D721Med (cell line): ENCODE data around the gene PTPN14.
A peak's percentile ranks its signal among the peaks of the same experiment; 100 is the strongest.

Source experiments
- DNase-seq: peaks from one replicate; pipeline ENCODE4 v3.0.0; 2011; ENCODE audit warnings: low spot score; ENCODE audit not compliant: insufficient read length
- FAIRE-seq: peaks from 2 replicates; lab custom pipeline; 2011; peaks lifted over from hg19 to GRCh38; lab: Jason Lieb, UNC
- TF ChIP-seq, protein P1 (sequence below): IDR thresholded peaks from 2 replicates; pipeline ENCODE4 v1.5.1; 2012; ENCODE audit warnings: mild to moderate bottlenecking, control low read depth; ENCODE audit not compliant: insufficient read depth; ENCODE audit errors: missing control alignments

The PTPN14 gene

GRCh38 chr1:214506972-214507431 is 44.4 kb downstream of the PTPN14 start:
- DNase-seq (no peak), FAIRE-seq (no peak)
- TF ChIP-seq, protein P1, sequence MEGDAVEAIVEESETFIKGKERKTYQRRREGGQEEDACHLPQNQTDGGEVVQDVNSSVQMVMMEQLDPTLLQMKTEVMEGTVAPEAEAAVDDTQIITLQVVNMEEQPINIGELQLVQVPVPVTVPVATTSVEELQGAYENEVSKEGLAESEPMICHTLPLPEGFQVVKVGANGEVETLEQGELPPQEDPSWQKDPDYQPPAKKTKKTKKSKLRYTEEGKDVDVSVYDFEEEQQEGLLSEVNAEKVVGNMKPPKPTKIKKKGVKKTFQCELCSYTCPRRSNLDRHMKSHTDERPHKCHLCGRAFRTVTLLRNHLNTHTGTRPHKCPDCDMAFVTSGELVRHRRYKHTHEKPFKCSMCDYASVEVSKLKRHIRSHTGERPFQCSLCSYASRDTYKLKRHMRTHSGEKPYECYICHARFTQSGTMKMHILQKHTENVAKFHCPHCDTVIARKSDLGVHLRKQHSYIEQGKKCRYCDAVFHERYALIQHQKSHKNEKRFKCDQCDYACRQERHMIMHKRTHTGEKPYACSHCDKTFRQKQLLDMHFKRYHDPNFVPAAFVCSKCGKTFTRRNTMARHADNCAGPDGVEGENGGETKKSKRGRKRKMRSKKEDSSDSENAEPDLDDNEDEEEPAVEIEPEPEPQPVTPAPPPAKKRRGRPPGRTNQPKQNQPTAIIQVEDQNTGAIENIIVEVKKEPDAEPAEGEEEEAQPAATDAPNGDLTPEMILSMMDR: no peak

DNA sequence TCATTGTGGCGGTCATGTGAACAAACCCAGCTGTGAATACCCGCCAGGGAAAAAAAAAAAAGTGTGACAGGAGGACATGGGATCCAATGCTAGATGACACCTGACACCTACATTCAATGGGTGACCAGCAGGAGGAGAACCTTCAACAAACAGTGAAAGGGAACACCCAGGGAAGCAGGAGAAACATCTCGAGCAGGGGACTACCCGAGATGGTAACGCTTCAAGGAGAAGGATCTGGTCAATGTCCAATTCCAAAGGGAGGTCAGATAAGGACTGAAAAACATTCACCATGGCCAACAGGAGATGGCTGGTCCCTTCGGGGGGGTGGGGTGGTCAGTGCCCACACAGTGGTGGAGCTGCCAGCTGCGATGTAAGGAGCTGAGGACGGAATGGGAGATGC is 46.3 kb downstream of the PTPN14 start:
- no peak for FAIRE-seq
- TF ChIP-seq, protein P1: no peak
- DNase-seq: no peak

- TF ChIP-seq, protein P1: no peak
- no peak for DNase-seq
- no peak for FAIRE-seq
Observed at GRCh38 chr1:214504330-214504729, 47.1 kb downstream of the PTPN14 start.

DNA sequence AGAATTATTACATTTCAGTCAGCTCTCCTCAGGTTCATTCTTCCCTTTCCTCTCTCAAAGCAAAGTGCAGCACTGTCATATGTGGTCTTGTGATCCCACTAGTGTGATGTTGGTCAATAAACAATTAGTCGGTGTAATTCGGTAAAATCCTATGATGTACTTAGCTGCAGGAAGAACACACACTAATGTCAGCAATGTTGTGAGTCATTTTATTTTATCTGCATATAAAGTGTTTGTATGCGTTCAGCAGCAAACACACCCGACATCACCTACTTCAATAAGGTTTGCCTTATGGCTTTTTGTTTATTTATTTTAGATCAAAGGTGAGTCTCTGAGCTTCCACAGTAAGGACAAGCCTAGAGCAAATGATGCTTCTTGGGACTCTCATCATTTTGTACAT is 47.8 kb downstream of the PTPN14 start:
- TF ChIP-seq, protein P1: no peak
- no peak for DNase-seq
- peak; percentile 6 for FAIRE-seq

DNA sequence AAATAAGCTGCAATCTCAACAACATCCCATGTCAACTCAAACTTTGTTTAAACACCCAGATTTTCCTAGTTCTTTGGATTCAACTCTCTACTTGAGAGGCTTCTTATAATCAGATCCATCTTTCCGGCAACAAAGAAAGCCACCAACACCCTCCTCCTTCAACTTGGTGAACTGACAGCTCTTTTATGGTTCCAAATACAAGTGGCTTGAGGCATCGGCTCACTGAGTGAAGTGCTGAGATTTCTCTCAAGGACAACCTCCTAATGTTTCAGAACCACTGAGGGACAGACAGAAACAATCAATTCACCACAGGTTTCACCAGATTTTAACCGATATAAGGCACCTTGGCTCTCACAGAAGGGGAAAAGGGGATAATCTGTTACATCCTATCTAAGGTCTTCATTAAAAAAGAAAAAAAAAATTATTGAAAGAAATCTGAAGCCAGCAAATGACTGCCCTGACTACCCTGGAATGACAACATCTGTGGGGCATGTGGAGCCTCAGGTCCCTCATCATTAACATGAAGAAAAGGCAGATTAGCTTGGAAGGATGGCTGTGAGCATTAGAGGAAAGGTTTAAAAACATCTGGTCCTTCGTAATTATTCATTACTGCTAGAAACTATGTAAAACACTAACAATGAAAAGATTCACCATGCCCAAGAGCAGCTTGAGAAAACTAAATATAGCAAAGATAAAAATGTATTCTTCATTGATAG is 50.9 kb downstream of the PTPN14 start:
- DNase-seq (no peak), FAIRE-seq (no peak)
- TF ChIP-seq, protein P1: no peak

DNA sequence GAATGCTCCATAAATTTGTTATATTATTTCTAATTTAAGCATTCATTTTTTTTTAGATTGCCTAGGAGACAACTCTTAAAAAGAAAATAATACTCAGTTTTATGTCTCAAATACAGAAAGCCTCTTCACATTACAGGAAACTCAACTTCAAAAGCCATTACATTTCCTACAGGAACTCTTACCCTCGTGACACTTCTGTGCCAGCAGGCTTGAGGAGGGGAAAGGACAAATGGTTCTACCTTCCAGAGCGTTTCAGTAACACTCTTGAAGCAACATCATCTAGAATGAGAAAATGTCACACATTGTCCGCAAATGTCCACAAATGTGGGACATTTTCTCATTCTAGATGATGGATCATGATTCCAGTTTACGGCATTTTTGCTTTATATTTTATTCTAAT is 51.7 kb downstream of the PTPN14 start:
- DNase-seq (no peak), FAIRE-seq (no peak)
- TF ChIP-seq, protein P1: no peak

- FAIRE-seq: no peak
- no peak for DNase-seq
- TF ChIP-seq, protein P1: no peak
Observed at GRCh38 chr1:214498021-214498420, 53.4 kb downstream of the PTPN14 start.
